Kidney glomerular epithelial cell (primary cell): ENCODE results near the gene ZNF282.
A peak's percentile ranks its signal among the peaks of the same experiment; 100 is the strongest.

ENCODE experiments used
- DNase-seq: peaks from one replicate; lab custom pipeline; 2025; lab: John Stamatoyannopoulos, UW

ZNF282 gene

DNA sequence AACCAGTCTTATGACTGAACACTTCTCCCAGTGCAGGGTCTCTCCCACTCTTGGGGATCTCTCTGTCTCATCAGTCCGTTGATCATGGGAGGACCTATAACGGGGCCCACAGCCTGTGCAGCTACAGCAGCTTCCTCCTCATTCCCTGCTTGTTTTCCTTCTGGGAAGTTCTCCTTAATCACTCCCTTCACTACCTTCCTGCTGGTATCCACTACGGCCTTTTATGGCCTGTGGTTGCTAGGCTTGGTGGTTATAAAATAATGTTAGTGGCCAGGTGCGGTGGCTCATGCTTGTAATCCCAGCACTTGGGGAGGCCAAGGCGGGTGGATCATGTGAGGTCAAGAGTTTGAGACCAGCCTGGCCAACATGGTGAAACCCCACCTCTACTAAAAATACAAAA, 3.5 kb upstream of the ZNF282 start:
- no peak for DNase-seq

DNA sequence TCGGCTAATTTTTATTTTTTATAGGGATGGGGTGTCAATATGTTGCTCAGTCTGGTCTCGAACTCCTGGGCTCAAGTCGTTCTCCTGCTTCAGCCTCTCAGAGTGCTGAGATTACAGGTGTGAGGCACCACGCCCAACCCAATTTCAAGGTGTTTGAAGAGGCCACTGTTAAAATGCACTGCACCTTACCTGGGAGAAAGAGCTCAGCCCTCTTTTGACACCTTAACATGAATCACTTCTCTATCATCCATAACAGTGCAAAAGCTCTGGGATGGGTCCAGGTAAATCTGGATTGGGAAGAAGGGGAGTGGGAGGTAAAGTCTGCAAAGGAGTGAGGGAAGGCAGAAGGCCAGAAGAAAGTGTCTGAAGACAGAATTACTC, 557 bp upstream of the ZNF282 start:
- DNase-seq = no peak

DNA sequence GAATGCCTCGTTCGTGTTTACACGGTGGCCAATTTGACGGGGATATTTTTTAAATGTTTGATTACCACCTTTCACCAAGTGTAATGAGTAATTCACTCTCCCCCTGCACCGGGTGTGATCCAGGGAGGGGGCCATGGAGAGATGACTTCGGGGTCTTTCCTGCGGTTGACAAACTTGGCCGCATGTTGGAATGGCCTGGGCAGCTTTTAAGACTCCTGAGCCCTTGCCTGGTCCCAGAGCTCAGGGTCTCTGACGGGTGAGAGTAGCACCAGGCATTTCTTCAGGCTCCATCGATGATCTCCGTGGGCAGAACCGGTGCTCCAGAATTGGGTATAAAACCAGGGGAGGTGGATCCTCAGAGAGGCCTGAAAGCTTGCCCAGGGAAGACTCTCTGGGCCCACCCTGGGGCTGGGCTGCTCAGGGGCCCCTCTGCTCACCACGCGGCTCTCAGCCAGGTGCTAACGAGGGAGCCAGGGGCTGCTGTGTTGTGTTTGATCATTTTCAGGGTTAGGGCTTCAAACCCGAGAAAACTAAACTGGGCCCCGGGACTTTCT, 882 bp downstream of the ZNF282 start:
- no peak for DNase-seq

DNA sequence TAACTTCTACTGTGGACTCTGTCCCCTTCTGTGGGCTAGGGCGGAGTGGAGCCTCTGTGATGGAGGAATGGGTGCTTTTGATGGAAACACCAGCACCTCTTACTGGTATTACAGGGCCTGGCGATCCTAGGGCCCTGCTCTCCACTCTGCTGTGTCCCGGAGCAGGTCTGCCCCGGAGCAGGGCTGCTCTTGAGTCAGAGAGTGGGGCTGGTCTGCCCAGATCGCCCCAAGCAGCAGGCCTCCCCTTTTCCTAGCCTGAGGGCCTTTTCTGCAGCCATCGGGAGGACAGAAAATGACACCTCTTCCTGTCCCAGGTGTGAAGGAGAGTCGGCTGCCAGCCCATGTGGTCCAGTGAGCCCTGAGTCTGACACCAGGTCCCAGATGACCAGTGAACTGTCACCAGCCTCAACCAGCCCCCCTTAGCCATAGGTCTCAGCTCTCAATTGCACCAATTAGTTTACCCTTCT, 1.4 kb downstream of the ZNF282 start:
- DNase-seq = no peak

DNA sequence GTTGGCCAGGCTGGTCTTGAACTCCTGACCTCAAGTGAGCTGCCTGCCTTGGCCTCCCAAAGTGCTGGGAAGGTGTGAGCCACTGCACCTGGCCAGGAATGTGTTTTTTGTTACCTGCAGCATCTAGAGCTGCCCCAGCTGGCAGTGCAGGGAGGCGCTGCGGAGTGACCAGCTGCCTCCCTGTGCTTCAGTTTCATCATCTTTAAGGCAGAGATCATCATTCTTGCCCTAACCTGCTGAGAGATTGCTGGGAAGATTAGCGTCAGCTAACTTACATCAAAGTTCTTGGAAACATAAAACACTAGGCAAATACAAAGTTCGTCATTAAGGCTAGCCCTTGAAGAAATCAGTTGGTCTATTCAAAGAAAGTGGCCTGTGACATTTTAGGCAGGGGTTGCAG, 2.3 kb downstream of the ZNF282 start:
- DNase-seq = no peak

DNA sequence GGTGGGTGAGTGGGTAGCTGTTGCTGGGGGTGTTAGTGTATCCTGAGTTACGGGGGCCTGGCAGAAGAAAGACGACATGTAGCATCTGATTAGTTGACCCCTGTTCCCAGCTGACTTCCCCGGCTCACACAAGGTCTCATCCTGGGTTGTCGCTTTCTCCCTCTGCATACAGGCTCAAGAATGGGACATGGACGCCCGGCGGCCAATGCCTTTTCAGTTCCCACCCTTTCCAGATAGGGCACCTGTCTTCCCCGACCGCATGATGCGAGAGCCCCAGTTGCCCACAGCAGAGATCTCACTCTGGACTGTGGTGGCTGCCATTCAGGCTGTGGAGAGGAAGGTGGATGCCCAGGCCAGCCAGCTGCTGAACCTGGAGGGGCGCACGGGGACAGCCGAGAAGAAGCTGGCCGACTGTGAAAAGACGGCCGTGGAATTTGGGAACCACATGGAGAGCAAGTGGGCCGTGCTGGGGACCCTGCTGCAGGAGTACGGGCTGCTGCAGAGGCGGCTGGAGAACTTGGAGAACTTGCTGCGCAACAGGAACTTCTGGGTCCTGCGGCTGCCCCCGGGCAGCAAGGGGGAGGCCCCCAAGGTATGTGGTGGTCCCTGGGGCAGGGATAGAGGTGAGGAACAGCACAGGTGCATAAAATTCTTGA, 2.9 kb downstream of the ZNF282 start:
- no peak for DNase-seq

DNA sequence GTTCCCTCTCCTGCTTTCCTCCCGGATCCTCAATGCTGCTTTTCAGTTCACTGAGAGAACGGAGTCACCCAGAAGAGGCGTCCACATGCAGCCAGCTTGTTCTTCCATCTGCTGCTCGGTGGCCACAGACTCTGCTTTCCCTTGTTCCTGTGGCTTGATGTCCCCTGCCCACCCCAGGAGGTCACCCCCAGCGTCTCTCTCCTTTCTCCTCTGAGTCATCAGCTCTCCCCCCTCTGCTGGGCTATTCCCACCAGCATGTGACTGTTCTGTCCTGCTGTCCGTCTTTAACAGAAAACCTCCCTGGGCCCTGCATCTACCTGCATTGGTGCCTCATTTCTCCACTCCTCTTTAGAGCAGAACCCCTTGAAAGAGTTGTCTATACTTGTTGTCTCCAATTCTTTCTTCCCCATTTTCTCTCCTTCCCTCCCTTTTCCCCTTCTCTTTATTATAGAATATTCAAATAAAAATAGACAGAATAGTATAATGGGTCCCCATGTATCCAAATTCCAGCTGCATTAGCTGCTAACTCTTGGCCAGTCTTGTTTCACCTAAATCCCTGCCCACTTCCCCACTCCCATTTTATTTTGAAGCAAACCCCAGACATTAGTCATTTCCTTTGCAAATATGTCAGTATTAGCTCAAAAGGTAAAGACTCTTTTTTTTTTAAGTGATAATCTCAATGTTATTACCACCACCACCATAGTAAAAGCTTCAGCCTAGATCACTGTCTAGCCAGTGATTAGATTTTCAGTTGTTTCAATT, 4.1 kb downstream of the ZNF282 start:
- DNase-seq = no peak

DNA sequence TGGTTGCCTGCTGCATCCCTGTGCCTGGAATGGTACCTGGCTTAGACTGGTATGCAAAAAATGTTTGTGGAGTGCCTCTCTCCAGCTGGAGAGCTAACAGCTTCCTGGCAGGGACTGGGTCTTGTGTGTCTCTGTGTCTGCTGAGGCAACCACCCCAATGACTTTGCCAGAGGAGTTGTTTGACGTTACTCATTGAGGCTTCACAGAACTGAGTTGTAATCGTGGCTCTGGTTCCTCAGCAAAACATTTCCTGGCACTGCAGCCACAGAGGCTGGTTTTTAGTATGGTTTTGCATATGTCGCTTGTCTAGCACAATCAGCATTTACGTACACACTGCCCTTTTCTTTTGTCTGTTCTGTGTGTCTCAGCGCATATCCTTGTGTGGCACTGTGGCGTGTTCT, 7.5 kb downstream of the ZNF282 start:
- no peak for DNase-seq

DNA sequence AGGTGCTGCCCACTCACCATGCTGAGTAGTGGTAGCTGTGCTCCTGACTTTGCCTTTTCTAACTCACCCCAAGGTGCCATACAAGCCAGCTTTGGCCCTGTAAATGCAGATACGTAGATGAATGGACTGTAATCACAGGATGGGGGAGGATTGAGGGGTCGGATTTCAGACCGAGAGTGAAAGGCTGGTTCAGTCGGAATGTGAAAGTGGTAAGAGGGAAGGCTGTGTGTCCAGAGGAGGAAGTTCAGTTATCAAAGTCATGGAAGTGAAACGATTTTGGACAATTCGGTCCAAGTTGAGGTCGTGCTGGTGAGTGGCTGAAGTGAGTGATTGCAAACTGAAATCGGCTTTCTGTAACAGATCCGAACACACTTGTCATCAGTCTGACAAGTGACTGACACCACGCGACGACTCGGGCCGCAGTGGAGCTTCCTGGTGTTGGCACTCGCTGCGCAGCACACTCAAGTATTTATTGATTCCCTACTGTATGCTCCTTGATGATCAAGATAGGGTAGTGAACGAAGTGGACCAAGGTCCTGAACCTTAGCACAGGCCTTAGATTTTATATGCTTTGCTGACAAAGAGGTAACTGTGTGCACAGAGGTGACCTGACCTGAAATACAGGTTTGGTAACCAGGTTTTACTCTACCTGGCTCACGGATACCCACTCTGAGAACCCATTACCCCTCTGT, 10.5 kb downstream of the ZNF282 start:
- DNase-seq = no peak

DNA sequence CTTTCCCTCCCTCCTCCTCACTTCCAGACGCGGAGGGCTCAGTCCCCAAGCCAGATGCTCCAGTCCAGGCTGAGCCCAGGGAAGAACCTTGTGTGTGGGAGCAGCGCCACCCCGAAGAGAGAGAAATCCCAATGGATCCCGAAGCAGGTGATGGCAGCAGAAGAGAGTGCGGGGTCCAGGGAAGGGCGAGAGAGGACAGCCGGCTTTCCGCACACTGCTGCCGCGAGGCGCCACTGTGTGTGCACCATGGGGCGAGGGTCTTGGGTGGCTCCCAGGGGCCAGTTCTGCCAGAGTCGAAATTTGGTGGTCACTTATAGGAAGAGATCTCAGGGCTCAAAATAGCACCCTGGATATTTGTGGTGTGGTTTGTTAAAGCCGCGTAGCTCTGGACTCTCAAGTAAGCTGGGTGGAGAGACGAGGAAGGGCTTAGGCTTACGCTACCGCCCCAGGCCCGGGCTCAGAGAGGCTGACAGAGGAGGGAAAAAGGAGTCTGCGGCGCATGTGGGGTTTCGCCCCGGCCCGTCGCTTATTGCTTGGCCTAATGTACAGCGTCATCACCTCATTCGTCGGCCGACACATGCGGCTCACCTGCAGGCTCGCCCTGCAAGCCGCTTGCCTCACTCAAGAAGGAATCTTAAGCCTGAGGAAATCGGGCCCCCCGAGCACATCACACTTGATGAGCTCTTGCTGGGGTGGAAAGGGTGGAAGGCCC, 12.1 kb downstream of the ZNF282 start:
- no peak for DNase-seq

DNA sequence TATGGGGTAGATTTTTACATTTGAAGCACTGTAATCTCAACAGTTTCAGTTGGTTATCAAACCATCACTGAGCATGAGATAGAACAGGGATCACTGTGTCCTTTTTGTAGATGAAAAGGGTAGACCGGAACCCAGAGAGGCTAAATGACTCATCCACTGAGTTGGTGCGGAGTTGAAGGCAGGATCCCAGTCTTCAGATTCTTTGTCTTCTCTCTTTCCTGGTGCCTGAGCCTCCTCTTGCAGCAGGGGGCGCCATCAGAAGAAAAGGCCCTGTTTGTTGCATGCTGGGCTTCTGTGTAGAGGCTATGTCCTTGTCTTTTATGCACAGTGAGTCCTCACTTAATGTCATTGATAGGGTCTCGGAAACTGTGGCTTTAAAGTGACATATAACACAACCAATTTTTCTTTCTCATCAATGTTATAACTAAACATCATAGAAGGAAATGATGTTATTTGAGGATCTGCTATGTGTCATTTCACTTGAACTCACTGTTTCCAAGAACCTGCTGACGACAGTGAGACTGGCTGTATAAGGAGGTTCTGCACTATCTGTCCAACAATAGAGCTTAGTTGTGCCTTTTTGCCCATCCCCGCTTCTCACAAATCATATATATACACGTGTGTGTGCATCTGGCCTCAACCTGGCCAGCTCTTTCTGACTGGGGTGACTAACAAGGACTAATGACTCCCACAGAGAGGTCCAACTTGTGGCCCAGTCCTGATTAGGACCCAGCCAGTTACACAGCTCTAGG, 14.3 kb downstream of the ZNF282 start:
- peak; percentile 14 for DNase-seq

DNA sequence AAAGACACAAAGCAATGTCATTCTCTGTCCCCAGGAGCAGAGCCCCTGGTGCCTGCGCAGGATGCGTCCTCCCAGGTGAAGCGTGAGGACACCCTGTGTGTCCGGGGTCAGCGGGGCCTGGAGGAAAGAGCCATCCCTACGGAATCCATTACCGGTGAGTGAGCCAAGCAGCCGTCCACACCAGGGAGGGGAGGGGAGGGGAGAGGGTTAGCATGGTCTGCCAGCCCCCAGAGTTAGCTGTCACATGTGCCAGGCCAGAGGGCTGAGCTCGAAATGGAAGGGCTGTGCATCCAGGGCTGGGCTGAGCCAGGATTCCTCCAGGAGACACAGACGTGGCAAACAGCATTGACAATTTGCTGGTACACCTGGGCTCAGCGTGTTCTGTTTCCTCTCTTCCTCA, 15.2 kb downstream of the ZNF282 start:
- no peak for DNase-seq

DNA sequence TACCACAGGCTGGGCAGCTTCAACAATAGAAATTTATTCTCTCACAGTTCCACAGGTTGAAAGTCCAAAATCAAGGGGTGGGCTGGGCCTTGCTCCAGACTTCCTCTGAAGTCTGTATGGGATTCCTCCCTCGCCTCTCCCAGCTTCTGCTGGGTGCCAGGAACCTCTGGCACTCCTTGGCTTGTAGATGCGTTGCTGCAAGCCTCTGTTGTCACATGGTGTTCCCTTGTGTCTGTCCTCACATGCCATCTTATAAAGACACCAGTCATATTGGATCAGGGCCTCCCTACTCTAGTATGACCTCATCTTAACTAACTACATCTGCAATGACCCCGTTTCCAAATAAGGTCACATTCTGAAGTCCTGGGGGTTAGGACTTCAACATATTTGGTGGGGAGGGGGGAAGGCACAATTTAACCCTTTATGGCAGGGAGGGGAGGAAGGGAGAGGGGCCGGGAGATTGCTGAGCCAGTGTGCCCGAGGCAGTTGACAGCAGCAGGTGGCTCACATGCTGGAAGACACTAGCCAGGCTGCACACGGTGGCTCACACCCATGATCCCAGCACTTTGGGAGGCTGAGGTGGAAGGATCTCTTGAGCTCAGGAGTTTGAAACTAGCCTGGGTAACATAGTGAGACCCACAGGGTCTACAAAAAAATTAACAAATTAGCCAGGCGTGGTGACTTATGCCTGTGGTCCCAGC, 18.8 kb downstream of the ZNF282 start:
- no peak for DNase-seq

DNA sequence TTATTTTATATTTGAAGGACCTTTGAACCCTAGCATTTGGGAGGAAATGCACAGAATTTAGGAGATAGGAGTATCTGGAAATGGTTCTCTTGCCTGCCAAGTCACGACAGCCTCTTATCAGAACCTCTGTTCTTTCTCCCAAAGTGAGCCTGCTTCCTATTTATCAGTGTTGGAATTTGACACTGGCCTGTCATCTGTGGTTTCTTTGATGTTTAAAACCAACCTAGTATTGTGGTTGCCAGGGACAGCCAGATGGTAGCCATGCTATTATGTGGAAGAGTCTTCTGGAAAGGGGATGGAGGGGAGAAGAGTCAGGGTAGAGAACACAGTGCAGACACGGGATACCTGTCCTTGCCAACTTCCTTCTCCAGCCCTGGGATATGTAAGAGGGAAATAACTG, 21.1 kb downstream of the ZNF282 start:
- DNase-seq = no peak

DNA sequence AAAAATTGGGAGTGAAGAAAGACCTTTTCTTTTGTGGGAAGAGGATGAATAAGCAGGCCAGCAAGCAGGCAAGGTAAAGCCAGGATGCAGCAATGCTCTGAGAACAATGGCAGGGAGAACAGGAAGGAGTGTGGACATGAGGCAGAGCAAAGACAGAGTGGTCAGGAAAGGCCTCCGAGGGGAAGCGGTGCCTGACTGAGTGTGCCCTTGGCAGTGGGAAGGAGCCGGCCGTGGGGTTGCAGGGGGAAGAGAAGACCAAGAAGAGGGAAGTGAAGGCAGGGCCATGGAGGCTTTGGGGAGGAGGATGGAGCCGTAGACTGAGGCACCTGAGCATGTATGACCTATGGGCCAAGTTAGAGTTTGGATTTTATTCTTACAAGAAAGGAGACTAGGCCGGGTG, 22.2 kb downstream of the ZNF282 start:
- no peak for DNase-seq

DNA sequence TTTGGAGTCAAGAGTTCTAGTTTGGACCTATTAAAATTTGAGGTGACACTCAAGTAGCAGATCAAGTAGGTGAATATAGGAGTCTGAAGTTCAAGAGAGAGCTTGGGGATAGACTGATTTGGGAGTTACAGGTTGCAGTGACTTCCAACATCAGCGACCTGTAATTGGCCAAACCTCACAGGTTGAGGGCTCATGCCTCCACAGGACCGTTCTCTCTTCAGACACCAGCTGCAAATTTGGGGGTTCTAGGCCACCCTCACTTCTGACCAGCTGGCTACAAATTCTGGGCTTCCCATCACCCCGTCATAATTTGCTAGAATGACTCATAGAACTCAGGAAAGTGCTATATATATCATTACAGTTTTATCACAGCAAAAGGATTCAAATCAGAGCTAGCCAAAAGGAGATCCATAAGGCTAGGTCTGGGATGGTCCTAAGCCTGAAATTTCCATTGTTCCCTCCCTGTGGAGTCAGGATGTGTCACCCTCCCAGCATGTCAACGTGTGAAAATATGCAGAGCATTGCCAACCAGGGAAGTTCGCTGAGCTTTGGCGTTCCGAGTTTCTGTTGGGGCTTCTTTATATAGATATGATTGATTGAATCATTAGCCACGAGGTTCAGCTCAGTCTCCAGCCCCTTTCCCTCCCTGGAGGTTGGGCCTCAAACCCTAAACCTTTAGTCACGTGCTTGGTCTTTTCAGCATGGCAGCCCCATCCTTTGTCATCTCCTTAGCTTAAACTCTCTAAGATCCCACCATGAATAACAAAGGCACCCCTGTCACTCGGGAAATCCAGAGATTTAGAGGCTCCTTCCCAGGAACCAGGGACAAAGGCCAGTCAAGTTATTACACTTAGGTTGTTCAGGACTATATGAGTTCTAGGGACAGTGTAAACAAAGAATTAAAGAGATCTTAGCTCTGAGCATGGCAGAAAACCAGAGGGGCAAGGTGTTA, 23.4 kb downstream of the ZNF282 start:
- no peak for DNase-seq

DNA sequence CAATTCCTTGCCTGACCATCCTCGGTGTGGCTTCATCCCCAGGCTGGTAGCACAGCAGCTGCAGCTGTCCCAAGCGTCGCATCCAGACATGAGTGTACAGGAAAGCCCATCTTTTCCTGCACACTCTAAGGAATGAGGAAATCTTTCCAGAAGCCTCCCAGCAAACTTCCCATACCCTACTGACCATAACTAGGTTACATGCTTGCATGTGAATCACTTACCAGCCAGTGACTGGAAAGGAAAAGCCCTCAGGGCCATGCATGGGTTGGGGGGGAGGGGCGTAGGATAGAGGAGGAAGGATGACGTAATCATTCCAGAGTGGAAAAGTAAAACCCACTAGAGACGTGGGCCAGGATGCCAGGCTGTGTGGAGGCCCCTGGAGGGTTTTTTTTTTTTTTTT, 25.2 kb downstream of the ZNF282 start:
- DNase-seq = peak; percentile 5

DNA sequence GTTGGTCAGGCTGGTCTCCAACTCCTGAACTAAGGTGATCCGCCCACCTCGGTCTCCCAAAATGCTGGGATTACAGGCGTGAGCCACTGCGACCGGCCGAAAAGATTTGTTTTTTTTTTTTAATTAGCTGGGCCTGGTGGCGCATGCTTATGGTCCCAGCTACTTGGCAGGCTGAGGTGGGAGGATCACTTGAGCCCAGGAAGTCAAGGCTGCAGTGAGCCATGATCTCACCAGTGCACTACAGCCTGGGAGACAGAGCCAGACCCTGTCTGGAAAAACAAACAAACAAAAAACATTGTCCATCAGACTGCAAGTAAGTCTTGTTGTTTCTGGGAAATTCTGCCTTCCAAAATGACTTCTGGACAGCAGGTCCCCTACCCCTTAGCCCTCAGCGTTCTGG, 27.8 kb downstream of the ZNF282 start:
- DNase-seq = no peak

DNA sequence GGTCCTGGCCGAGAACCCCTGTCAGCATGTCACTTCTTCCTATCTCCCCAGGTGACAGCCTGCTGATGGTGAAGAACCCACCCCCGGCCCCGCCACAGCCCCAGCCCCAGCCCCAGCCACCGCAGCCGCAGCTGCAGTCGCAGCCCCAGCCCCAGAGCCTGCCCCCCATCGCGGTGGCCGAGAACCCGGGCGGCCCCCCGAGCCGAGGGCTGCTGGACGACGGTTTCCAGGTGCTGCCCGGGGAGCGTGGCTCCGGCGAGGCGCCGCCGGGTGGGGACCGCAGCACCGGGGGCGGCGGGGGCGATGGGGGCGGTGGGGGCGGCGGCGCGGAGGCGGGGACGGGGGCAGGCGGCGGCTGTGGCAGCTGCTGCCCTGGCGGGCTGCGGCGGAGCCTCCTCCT, 28.4 kb downstream of the ZNF282 start:
- DNase-seq = no peak

DNA sequence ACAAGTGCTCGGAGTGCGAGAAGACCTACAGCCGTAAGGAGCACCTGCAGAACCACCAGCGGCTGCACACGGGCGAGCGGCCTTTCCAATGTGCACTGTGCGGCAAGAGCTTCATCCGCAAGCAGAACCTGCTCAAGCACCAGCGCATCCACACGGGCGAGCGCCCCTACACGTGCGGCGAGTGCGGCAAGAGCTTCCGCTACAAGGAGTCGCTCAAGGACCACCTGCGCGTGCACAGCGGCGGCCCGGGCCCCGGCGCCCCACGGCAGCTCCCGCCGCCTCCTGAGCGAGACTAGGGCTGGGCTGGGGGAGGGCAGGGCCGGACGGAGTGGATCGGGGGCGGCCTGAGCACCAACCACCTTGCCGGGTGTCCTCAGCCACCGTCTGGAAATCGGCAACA, 29.0 kb downstream of the ZNF282 start:
- no peak for DNase-seq
